Progenitor cell of endocrine pancreas (in vitro differentiated cells): ENCODE results near the gene MED25. TPM values are rescaled to one million over a fixed set of nuclear protein-coding genes. Genes with fewer than 3 reads are reported as not detected.

Source experiments
- DNase-seq: peaks from one replicate; pipeline ENCODE4 v3.0.0; 2021; ENCODE audit warnings: low spot score; ENCODE audit not compliant: unreplicated experiment
- H3K27ac Mint-ChIP-seq: 2 replicates; pipeline ENCODE4 v1.8.0; 2021; ENCODE audit warnings: mild to moderate bottlenecking, moderate library complexity, mixed read lengths
- H3K27me3 Mint-ChIP-seq: 2 replicates; pipeline ENCODE4 v1.8.0; 2021; ENCODE audit warnings: mixed read lengths
- H3K36me3 Mint-ChIP-seq: 2 replicates; pipeline ENCODE4 v1.8.0; 2022; ENCODE audit warnings: mixed read lengths; ENCODE audit not compliant: insufficient read depth
- H3K4me1 Mint-ChIP-seq: 2 replicates; pipeline ENCODE4 v1.8.0; 2021; ENCODE audit warnings: low read depth, mixed read lengths
- H3K4me3 Mint-ChIP-seq: 2 replicates; pipeline ENCODE4 v1.8.0; 2021; ENCODE audit warnings: low read depth, mild to moderate bottlenecking, moderate library complexity, mixed read lengths
- H3K9me3 Mint-ChIP-seq: 2 replicates; pipeline ENCODE4 v1.8.0; 2021; ENCODE audit warnings: low read depth, mixed read lengths
- CTCF ChIP-seq: fragments of 200-600 bp; sonication (generic); IDR thresholded peaks from one replicate; pipeline ENCODE4 v1.5.0; 2021; ENCODE audit warnings: antibody characterized with exemption, mild to moderate bottlenecking; ENCODE audit not compliant: unreplicated experiment
- total RNA-seq: library from RNA; stranded (reverse); gene quantifications from 2 replicates; pipeline ENCODE4 v1.2.1, GENCODE V29; 2021

Gene MED25
- total RNA-seq, 1 donor from 2014 or later = 136 TPM

- Mint-ChIP-seq H3K27ac (peak overlapping the region; percentile 45), H3K4me1 (peaks cover 7% of the 10 kb centered on the region), H3K9me3 (no peaks in the 10 kb centered on the region), H3K27me3 (no peaks in the 10 kb centered on the region), H3K36me3 (peaks cover 12% of the 10 kb centered on the region), H3K4me3 (no peak overlapping the region)
- TF ChIP-seq CTCF = no peak
- no peak for DNase-seq
These were observed 10.8 kb upstream of the MED25 start for GRCh38 chr19:49807058-49807903.

DNA sequence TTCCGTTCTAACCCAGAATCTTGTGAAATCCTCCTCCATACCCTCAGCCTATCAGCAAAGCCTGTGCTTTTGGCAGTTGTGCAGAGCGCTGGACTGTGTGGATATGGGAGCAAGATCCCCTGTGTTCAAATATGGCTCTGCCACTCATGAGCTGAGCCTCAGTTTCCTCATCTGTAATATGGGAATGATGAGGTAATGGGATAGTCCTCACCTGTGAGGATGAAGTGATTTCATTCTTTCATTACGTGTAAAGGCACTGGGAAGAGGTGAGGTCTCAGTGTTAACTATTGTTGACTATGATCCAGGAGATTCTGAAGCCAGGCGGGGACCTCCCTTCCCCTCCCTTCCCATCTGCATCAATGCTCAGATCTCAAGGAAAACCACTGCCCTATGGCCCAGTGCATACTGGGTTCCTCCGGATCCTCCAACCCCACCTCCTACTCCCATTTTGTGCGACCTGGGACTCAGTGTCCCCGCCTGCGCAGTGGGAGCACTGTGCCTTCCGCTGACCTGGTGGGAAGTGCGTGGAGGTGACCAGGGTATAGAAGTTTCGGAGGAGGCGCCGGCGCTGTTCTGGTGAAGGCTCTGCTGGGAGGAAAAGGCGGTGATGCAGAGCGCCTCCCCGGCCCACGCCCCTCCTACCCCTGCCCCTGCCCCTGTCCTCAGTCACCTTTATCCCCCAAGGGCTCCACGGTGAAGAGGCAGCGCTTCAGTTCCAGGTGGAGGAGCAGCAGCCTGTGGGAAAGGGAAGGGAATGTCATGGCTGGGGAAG, 10.0 kb upstream of the MED25 start:
- H3K27ac Mint-ChIP-seq = peak overlapping the region; percentile 37
- peaks cover 12% of the 10 kb centered on the region for H3K4me1 Mint-ChIP-seq
- no peaks in the 10 kb centered on the region for H3K27me3 Mint-ChIP-seq
- peaks cover 12% of the 10 kb centered on the region for H3K36me3 Mint-ChIP-seq
- no peaks in the 10 kb centered on the region for H3K9me3 Mint-ChIP-seq
- peak overlapping the region; percentile 80 for H3K4me3 Mint-ChIP-seq
- TF ChIP-seq CTCF = no peak
- no peak for DNase-seq

GRCh38 chr19:49808711-49809159, 9.4 kb upstream of the MED25 start:
- peaks cover 6% of the 10 kb centered on the region for H3K36me3 Mint-ChIP-seq
- H3K27ac Mint-ChIP-seq = peak overlapping the region; percentile 84
- no peaks in the 10 kb centered on the region for H3K27me3 Mint-ChIP-seq
- no peak for TF ChIP-seq CTCF
- peaks cover 12% of the 10 kb centered on the region for H3K4me1 Mint-ChIP-seq
- H3K4me3 Mint-ChIP-seq = peak overlapping the region; percentile 80
- H3K9me3 Mint-ChIP-seq = no peaks in the 10 kb centered on the region
- DNase-seq = peak; percentile 88

GRCh38 chr19:49809160-49809940, 8.7 kb upstream of the MED25 start:
- Mint-ChIP-seq H3K9me3 (no peaks in the 10 kb centered on the region), H3K4me1 (peaks cover 14% of the 10 kb centered on the region), H3K27me3 (no peaks in the 10 kb centered on the region), H3K27ac (peak overlapping the region; percentile 84), H3K36me3 (peaks cover 6% of the 10 kb centered on the region), H3K4me3 (peak overlapping the region; percentile 80)
- peak; percentile 31 for TF ChIP-seq CTCF
- DNase-seq = peak; percentile 30

GRCh38 chr19:49809941-49810389, 8.1 kb upstream of the MED25 start:
- no peaks in the 10 kb centered on the region for H3K9me3 Mint-ChIP-seq
- peaks cover 14% of the 10 kb centered on the region for H3K4me1 Mint-ChIP-seq
- no peaks in the 10 kb centered on the region for H3K27me3 Mint-ChIP-seq
- no peak for DNase-seq
- peak overlapping the region; percentile 80 for H3K4me3 Mint-ChIP-seq
- H3K36me3 Mint-ChIP-seq = peaks cover 6% of the 10 kb centered on the region
- TF ChIP-seq CTCF = no peak
- peak overlapping the region; percentile 49 for H3K27ac Mint-ChIP-seq
